Activated CD4-positive, alpha-beta T cell treated with anti-CD3 and anti-CD28 coated beads, Interleukin-2, amount 50 U/mL, for 48 hours (primary cell): ENCODE measurements around the gene PFN3.

Experiments
- DNase-seq, 2 experiments: peaks; one replicate each; pipeline ENCODE4 v3.0.0-alpha.2; 2020

The PFN3 gene

DNA sequence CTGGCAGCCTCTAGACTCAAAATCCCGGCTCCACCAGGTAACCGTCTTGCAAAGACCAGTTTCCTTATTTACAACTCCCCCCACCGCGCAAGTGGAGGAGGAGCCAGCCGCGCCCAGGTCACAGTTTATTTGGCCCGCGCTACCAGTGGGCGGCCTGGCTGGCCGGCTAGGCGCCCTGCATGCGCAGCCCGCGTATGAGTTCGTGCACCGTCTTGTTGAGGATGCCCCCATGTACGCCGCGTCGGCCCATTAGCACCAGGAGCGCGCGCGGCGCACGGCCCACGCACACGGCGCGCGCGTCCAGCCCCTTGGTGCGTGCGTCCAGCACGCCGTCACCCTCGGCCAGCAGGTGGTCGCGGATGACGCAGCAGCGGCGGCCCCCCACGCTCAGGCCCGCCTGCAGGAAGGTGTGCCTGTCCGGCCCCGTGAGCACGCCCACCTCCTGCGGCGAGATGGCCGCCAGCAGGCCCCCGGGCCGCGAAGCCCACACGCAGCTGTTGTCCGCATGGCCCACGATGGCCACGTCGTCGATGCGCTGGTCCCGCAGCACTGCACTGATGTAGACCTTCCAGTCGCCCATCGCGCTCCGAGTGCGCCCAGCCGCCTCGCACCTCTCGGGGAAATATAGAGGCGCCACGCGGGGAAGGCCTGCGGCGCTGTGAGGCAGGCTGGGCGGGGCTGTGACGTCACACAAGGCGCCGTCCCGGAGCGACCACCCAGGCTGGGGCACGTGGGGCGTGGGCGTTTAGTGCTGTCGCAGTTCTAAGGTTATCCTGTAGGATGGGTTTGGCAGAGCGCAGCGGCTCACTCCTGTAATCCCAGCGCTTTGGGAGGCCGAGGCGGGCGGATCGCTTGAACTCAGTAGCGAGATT lies at the start of gene PFN3:
Gene PFN3 (minus strand): TSS at position 665 of the 872 bp plus-strand sequence. CDS start 85 bp downstream, at position 580.
- DNase-seq: no peak

GRCh38 chr5:177449140-177450061 lies 48.9 kb upstream of the PFN3 start:
- DNase-seq: no peak

- no peak for DNase-seq
Measured at GRCh38 chr5:177448244-177448950, 47.9 kb upstream of the PFN3 start.

GRCh38 chr5:177447611-177448243 lies 47.3 kb upstream of the PFN3 start:
- DNase-seq: no peak

DNA sequence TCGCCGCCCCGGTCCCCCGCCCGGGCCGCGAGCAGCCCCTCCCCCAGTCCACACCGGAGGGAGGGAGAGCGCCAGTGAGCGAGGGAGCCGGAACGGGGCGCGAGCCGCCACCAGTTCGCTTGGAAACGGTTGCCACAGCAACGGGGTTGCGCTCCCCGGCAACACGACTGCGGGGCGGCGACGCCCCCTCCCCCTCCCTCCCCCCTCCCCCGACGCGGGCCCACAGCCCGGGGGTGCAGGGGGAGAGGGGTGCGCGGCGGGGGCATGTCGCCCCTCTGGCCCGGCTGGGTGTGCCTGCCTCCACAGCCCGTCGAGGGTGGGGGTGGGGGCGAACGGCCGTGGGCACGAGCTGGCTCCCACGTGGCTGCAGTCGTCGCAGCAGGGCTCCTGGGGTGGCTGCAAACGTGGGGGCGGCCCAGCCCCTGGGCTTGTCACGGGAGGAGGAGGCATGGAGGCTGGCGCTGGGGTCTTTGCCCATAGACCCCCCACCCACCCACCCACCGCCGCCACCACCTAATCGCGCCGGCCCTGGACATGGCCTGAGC lies 46.7 kb upstream of the PFN3 start:
- DNase-seq: peak; percentile 66 to 70

GRCh38 chr5:177446200-177447065 lies 46.0 kb upstream of the PFN3 start, which contains the start of gene PRR7:
TSS of gene PRR7 (plus strand) at chr5:177446814. CDS start at chr5:177455068, 8,254 bp downstream.
- DNase-seq: peak; percentile 69 to 76

DNA sequence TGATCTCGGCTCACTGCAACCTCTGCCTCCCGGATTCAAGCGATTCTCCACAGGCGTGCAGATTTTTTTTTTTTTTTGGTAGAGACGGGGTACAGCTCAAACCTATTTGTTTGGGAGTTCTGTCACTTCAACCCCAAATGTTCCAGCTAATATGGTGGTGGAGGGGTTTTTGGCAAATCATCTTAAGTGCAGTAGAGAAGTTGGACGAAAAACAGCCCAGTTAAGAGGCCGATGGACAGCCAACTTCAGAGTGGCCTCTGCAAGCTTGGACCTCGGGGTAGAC lies 45.4 kb upstream of the PFN3 start:
- DNase-seq: no peak

GRCh38 chr5:177445052-177445916 lies 44.8 kb upstream of the PFN3 start:
- peak; percentile 47 to 54 for DNase-seq

GRCh38 chr5:177444106-177445051 lies 43.9 kb upstream of the PFN3 start:
- DNase-seq: peak in 1 of 2 experiments; percentile 40

GRCh38 chr5:177443144-177443983 lies 42.9 kb upstream of the PFN3 start:
- no peak for DNase-seq

GRCh38 chr5:177442066-177442826 lies 41.8 kb upstream of the PFN3 start:
- no peak for DNase-seq

DNA sequence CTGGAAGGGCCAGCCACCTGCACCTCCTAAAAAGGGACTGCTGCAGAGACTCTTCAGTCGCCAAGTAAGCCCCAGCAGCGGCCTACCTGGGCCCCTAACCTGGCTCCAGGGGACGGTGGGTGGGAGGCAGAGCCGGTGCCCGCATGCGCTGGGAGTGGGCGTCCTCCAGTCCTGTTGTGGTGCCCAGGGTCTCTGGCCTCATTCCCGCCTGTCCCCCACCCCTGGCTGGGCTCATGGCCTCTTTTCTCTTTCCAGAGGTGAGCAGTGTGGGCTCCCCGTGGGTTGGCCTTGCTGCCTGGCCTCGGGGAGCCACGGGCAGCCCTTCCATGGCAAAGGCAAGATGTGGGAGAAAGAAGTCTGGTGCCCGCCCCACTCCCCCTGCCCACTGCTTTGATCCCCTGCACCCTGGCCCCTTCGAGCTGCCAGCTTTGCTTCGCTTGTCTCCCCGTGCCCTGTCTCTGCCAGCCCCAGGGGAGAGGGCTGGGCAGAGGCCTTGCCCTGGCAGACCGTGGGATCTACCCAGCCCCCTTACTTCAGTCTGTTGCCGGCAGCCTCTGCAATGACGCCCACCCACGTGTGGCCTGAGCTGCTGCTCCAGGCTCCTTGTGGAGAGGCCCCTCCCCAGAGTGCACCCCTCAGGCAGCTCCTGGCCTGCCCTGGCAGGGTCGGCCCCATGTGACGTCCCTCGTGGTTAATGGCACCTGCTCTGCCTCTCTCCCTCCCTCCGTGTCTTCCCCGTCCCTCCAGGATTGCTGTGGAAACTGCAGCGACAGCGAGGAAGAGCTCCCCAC lies 40.7 kb upstream of the PFN3 start:
- no peak for DNase-seq

DNA sequence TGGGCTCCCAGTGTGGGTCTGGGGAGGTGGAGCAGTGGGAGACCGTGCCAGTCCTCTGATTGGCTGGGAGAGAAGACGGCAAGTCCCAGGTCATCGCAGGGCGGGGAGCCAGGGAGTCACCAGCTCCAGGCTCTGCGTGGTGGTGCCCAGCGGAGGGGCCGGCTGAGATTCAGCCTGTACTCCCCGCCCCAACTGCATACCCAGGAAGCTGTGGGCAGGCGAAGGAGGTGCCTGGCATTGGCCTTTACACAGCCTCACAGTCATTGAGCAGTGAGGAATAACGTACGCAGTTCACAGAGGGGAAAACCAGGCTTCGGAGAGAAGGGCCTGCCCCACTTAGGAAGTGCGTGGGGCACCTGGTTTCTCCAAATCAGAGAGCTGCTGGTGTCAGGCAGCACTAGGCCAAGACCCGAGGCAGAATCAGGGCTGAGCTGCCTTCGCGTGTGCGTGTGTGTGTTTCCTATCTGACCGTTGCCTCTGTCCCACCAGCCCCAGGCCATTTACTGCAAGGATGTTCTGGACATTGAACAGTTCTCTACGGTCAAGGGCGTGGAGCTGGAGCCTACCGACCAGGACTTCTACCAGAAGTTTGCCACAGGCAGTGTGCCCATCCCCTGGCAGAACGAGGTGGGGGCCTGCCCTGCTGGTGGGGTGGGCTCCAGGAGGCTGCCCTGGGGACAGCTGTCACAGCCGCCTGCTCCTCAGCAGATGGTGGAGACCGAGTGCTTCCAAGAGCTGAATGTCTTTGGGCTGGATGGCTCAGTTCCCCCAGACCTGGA lies 39.9 kb upstream of the PFN3 start:
- peak; percentile 67 to 73 for DNase-seq

- DNase-seq: no peak
Measured at GRCh38 chr5:177439518-177440053, 39.1 kb upstream of the PFN3 start.

DNA sequence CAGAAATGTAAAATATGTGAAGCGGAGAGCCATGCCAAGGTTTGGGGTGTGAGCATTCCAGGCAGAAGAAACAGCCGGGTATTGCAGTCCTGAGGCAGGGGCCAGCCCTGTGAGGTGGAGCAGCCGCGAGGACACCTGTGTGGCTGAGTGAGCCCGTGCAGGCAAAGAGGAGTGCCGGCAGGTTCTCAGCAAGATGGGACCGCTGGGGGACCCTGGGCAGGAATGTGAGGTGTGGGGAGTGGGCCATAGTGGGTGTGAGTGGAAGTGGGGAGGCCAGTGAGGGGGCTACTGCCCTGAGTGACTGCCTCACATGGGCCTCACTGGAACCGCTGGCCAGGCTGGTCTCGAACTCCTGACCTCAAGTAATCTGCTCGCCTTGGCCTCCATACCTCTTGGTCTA lies 38.0 kb upstream of the PFN3 start:
- no peak for DNase-seq
